HG03175 (cell line): Measurements from ENCODE around the gene FIGNL2.
"Not testable (repeated sequence)": the region's sequence is repeated elsewhere in the genome, so short reads cannot be mapped to it uniquely, and the experiment has no call there.

ENCODE experiments used
- ATAC-seq: cut with Tn5 transposase; IDR thresholded peaks from one replicate; pipeline ENCODE4 v1.9.1; 2021; ENCODE audit warnings: mild to moderate bottlenecking, moderate library complexity; ENCODE audit not compliant: unreplicated experiment

Gene FIGNL2

GRCh38 chr12:51837286-51837685 lies 11.2 kb downstream of the FIGNL2 start:
- ATAC-seq, result no peak

GRCh38 chr12:51836827-51837173 lies 11.7 kb downstream of the FIGNL2 start:
- ATAC-seq, result no peak

- no peak for ATAC-seq
These were observed 12.3 kb downstream of the FIGNL2 start for GRCh38 chr12:51836041-51836826.

- ATAC-seq, result no peak
These were observed 14.1 kb downstream of the FIGNL2 start for GRCh38 chr12:51834411-51834810.

- ATAC-seq, result no peak
These were observed 14.9 kb downstream of the FIGNL2 start for GRCh38 chr12:51833448-51834227.

- ATAC-seq, result no peak
These were observed 16.0 kb downstream of the FIGNL2 start for GRCh38 chr12:51832354-51833107.

GRCh38 chr12:51831817-51832216 lies 16.7 kb downstream of the FIGNL2 start:
- not testable (repeated sequence) for ATAC-seq

GRCh38 chr12:51829641-51830040 lies 18.9 kb downstream of the FIGNL2 start:
- no peak for ATAC-seq

- ATAC-seq, result no peak
These were observed 19.5 kb downstream of the FIGNL2 start for GRCh38 chr12:51829011-51829481.

GRCh38 chr12:51827925-51828818 lies 20.3 kb downstream of the FIGNL2 start:
- no peak for ATAC-seq

GRCh38 chr12:51826881-51827280 lies 21.6 kb downstream of the FIGNL2 start:
- no peak for ATAC-seq

- ATAC-seq, result no peak
These were observed 23.3 kb downstream of the FIGNL2 start for GRCh38 chr12:51825216-51825615.

- no peak for ATAC-seq
These were observed 24.5 kb downstream of the FIGNL2 start for GRCh38 chr12:51823875-51824565.

- ATAC-seq, result no peak
These were observed 25.6 kb downstream of the FIGNL2 start for GRCh38 chr12:51822956-51823355.

GRCh38 chr12:51822261-51822616 lies 26.3 kb downstream of the FIGNL2 start:
- no peak for ATAC-seq

- ATAC-seq, result no peak
These were observed 26.9 kb downstream of the FIGNL2 start for GRCh38 chr12:51821440-51822260.

GRCh38 chr12:51820526-51821439 lies 27.7 kb downstream of the FIGNL2 start:
- no peak for ATAC-seq
